Measurements from ENCODE around the gene FFAR3. TPM values are rescaled to one million over a fixed set of nuclear protein-coding genes. Genes with fewer than 3 reads are reported as not detected.

FFAR3 gene
- total and polyA plus RNA-seq, 2 of the 13 experiments (the other 11 are each of a cell fraction or from before 2014, with no cell fraction given) = not detected

DNA sequence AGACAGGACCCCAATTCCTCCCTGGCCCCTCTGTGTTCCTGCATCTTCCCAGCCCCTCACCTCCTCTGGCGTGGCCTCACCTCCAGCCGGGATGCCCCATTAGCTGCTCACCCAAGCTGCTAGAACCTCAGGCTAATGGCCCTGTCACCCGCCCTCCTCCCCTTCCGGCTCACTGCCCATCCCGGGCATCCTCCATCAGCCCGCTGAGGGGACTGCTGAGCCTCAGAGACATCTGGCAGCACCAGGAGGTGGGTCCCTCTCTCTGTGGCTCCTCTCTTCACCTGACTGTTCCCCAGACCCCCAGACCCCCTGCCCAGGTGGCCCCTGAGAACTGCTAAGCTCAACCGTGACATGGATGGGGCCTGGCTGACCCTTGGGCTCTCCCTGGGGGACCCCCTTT, 7.7 kb upstream of the FFAR3 start (continued):
- TF ChIP-seq, protein P1, sequence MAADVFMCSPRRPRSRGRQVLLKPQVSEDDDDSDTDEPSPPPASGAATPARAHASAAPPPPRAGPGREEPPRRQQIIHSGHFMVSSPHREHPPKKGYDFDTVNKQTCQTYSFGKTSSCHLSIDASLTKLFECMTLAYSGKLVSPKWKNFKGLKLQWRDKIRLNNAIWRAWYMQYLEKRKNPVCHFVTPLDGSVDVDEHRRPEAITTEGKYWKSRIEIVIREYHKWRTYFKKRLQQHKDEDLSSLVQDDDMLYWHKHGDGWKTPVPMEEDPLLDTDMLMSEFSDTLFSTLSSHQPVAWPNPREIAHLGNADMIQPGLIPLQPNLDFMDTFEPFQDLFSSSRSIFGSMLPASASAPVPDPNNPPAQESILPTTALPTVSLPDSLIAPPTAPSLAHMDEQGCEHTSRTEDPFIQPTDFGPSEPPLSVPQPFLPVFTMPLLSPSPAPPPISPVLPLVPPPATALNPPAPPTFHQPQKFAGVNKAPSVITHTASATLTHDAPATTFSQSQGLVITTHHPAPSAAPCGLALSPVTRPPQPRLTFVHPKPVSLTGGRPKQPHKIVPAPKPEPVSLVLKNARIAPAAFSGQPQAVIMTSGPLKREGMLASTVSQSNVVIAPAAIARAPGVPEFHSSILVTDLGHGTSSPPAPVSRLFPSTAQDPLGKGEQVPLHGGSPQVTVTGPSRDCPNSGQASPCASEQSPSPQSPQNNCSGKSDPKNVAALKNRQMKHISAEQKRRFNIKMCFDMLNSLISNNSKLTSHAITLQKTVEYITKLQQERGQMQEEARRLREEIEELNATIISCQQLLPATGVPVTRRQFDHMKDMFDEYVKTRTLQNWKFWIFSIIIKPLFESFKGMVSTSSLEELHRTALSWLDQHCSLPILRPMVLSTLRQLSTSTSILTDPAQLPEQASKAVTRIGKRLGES (CRISPR knock-in tag; IDR thresholded peaks at IDR 0.05; ENCODE audit: borderline replicate concordance) = no peak
- TF ChIP-seq SMARCC2 (IDR thresholded peaks at IDR 0.05) (no peak), ZNF589 (CRISPR knock-in tag; conservative IDR thresholded peaks at IDR 0.05) (no peak), NFYC (CRISPR knock-in tag; IDR thresholded peaks at IDR 0.05) (no peak), EP300 (IDR thresholded peaks at IDR 0.05; ENCODE audit: low read depth in 2 of 2, low read length in 2 of 2) (no peak), EP300 (CRISPR knock-in tag; IDR thresholded peaks at IDR 0.05; ENCODE audit: borderline replicate concordance) (no peak), MTA3 (CRISPR knock-in tag; IDR thresholded peaks at IDR 0.05) (no peak)

DNA sequence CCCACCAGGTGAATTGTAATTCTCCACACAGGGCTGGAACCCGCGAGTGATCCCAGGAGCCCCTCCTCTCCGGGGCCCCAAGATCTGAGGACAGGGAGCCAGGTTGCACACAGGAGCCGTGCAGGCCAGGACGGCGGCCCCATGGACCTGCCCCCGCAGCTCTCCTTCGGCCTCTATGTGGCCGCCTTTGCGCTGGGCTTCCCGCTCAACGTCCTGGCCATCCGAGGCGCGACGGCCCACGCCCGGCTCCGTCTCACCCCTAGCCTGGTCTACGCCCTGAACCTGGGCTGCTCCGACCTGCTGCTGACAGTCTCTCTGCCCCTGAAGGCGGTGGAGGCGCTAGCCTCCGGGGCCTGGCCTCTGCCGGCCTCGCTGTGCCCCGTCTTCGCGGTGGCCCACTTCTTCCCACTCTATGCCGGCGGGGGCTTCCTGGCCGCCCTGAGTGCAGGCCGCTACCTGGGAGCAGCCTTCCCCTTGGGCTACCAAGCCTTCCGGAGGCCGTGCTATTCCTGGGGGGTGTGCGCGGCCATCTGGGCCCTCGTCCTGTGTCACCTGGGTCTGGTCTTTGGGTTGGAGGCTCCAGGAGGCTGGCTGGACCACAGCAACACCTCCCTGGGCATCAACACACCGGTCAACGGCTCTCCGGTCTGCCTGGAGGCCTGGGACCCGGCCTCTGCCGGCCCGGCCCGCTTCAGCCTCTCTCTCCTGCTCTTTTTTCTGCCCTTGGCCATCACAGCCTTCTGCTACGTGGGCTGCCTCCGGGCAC, 6.7 kb upstream of the FFAR3 start:
- no peak for FAIRE-seq
- TF ChIP-seq ZNF883 (CRISPR knock-in tag; IDR thresholded peaks at IDR 0.05; ENCODE audit: not compliant biosample characterization) (peak; percentile 4), TARDBP (CRISPR knock-in tag; IDR thresholded peaks at IDR 0.05) (no peak)
- BruUV-seq (replicated peaks) = no TSS peak
- H3K4me3 ChIP-seq (replicated peaks in 1 of 3; ENCODE audit: insufficient read depth in 1 of 3, low read depth in 2 of 3, low read length in 3 of 3) = no peak overlapping the region
- intact Hi-C loops (cut with micrococcal nuclease; ENCODE audit: unreplicated experiment) (loop anchor here (1.0 to 5.0 kb wide), 3 partner anchors 46 to 144 kb away; no protein-coding TSS in a partner anchor), in situ Hi-C loops (cut with HindIII; ENCODE audit: extremely low pct_ligation_motif_present, low pct_unique_long_range_greater_than_20kb) (loop anchor here (5.0 kb wide), 1 partner anchor 116 kb away; no protein-coding TSS in a partner anchor)
- no peak for ATAC-seq
- ChIA-PET POLR2A (no interaction called here), CTCF (ENCODE audit: low intra/inter-chr PET ratio, low total read pairs) (interaction anchor here (1.6 to 2.7 kb wide), 2 partner anchors 117 to 144 kb away, joined by 30 to 41 read pairs; no protein-coding TSS in a partner anchor)
- H3K4me2 ChIP-seq (ENCODE audit: low read depth, low read length) = no peak overlapping the region
- H3K36me3 ChIP-seq (replicated peaks in 1 of 2; ENCODE audit: control insufficient read depth in 1 of 2, insufficient read depth in 2 of 2, low read length in 2 of 2) = no peaks in the 10 kb centered on the region
- H3K27ac ChIP-seq (ENCODE audit: extremely low read length, insufficient read depth, low read length) = no peak overlapping the region
- H3K79me2 ChIP-seq (ENCODE audit: insufficient read depth, low read length) = no peaks in the 10 kb centered on the region
- H3K27me3 ChIP-seq (ENCODE audit: control insufficient read depth in 1 of 2, insufficient read depth in 2 of 2, low read length in 2 of 2) = 0 out of 5 replicates have a peak, but pooled peaks cover 0 to 1% of the 10 kb centered on the region in 2 experiments
- peaks cover 66% of the 10 kb centered on the region for H3K4me1 ChIP-seq (ENCODE audit: insufficient read depth, low read length)
- H3K9ac ChIP-seq (ENCODE audit: insufficient read depth, low read depth, low read length) = no peak overlapping the region
- WGBS (ENCODE audit: low lambda C conversion rate) = 84% methylated on average over 39 of the region's 47 CpGs
- H3K9me3 ChIP-seq (ENCODE audit: low read length) = no peaks in the 10 kb centered on the region
- H4K20me1 ChIP-seq (ENCODE audit: insufficient read depth, low read length) = no peaks in the 10 kb centered on the region
- no peak for DNase-seq (ENCODE audit: low spot score)
- H2AFZ ChIP-seq (ENCODE audit: low read length) = no peak overlapping the region
